ENCODE measurements around the gene TLE7. TPM values are rescaled to one million over a fixed set of nuclear protein-coding genes. Genes with fewer than 3 reads are reported as not detected.

The TLE7 gene
- total RNA-seq (not detected), polyA plus RNA-seq (ENCODE audit: insufficient read depth, low read depth, low replicate concordance) (not detected)
- long read RNA-seq, donor 1: 0 reads
- long read RNA-seq, donor 2: 0 reads
- long read RNA-seq, donor 3: 0 reads
- long read RNA-seq, donor 4: 0 reads
- long read RNA-seq, donor 5: 0 reads
- long read RNA-seq, donor 6: 0 reads
- long read RNA-seq, donor 7: 0 reads
- long read RNA-seq, donor 8: 0 reads
- long read RNA-seq, donor 9: 0 reads
- long read RNA-seq, donor 10: 0 reads

- Histone ChIP-seq H3K27me3 (ENCODE audit: control insufficient read depth, insufficient read depth, low read length) (no peaks in the 10 kb centered on the region), H3K4me1 (ENCODE audit: control insufficient read depth in 2 of 3, insufficient read depth in 2 of 3, low read depth in 1 of 3, low read length in 3 of 3) (no peaks in the 10 kb centered on the region), H3K27ac (ENCODE audit: low read depth in 2 of 2, low read length in 2 of 2) (no peak within 1 kb of the TSS), H3K4me3 (ENCODE audit: low read length in 3 of 3) (no peak within 1 kb of the TSS), H3K9me3 (ENCODE audit: control insufficient read depth in 2 of 3, insufficient read depth in 1 of 3, low read length in 3 of 3) (peaks cover 0 to 40% (median 7%) of the 10 kb centered on the region in 3 donors), H3K36me3 (ENCODE audit: control insufficient read depth in 2 of 3, insufficient read depth in 3 of 3, low read length in 3 of 3) (no peaks in the 10 kb centered on the region), H3K9ac (ENCODE audit: low read length in 3 of 3) (no peak within 1 kb of the TSS)
- DNase-seq: no peak
- no peak for TF ChIP-seq CTCF (IDR thresholded peaks at IDR 0.05; ENCODE audit: borderline replicate concordance, extremely low read depth, insufficient read depth)
- intact Hi-C loops (cut with DNase I): no loop called here
- no peak for FAIRE-seq
Observed at GRCh38 chr16:71442051-71442440, at the start of gene TLE7. TLE7 (minus strand) TSS chr16:71442054; CDS start chr16:71433324, 8,730 bp downstream.

GRCh38 chr16:71491054-71491453, 49.2 kb upstream of the TLE7 start:
- intact Hi-C loops (cut with DNase I): no loop called here

GRCh38 chr16:71490361-71490760, 48.5 kb upstream of the TLE7 start:
- intact Hi-C loops (cut with DNase I): no loop called here
- no peak overlapping the region for H3K9ac ChIP-seq (ENCODE audit: low read length in 3 of 3)
- no peak overlapping the region for H3K27ac ChIP-seq (ENCODE audit: low read depth in 2 of 2, low read length in 2 of 2)
- no peaks in the 10 kb centered on the region for H3K9me3 ChIP-seq (ENCODE audit: control insufficient read depth in 2 of 3, insufficient read depth in 1 of 3, low read length in 3 of 3)
- no peaks in the 10 kb centered on the region for H3K27me3 ChIP-seq (ENCODE audit: control insufficient read depth, insufficient read depth, low read length)
- DNase-seq: no peak
- no peaks in the 10 kb centered on the region for H3K36me3 ChIP-seq (ENCODE audit: control insufficient read depth in 2 of 3, insufficient read depth in 3 of 3, low read length in 3 of 3)
- no peak for FAIRE-seq
- no peaks in the 10 kb centered on the region for H3K4me1 ChIP-seq (ENCODE audit: control insufficient read depth in 2 of 3, insufficient read depth in 2 of 3, low read depth in 1 of 3, low read length in 3 of 3)
- no peak overlapping the region for H3K4me3 ChIP-seq (ENCODE audit: low read length in 3 of 3)
- no peak for TF ChIP-seq CTCF (IDR thresholded peaks at IDR 0.05; ENCODE audit: borderline replicate concordance, extremely low read depth, insufficient read depth)

More at GRCh38 chr16:71491054-71491453, 49.2 kb upstream of the TLE7 start:
- Histone ChIP-seq H3K9me3 (ENCODE audit: control insufficient read depth in 2 of 3, insufficient read depth in 1 of 3, low read length in 3 of 3) (no peaks in the 10 kb centered on the region), H3K27ac (ENCODE audit: low read depth in 2 of 2, low read length in 2 of 2) (no peak overlapping the region), H3K27me3 (ENCODE audit: control insufficient read depth, insufficient read depth, low read length) (no peaks in the 10 kb centered on the region), H3K9ac (ENCODE audit: low read length in 3 of 3) (no peak overlapping the region), H3K4me1 (ENCODE audit: control insufficient read depth in 2 of 3, insufficient read depth in 2 of 3, low read depth in 1 of 3, low read length in 3 of 3) (no peaks in the 10 kb centered on the region), H3K36me3 (ENCODE audit: control insufficient read depth in 2 of 3, insufficient read depth in 3 of 3, low read length in 3 of 3) (no peaks in the 10 kb centered on the region), H3K4me3 (ENCODE audit: low read length in 3 of 3) (no peak overlapping the region)
- FAIRE-seq (no peak), DNase-seq (no peak)
- TF ChIP-seq CTCF (IDR thresholded peaks at IDR 0.05; ENCODE audit: borderline replicate concordance, extremely low read depth, insufficient read depth): no peak

- TF ChIP-seq CTCF (IDR thresholded peaks at IDR 0.05; ENCODE audit: borderline replicate concordance, extremely low read depth, insufficient read depth): no peak
Observed at GRCh38 chr16:71489122-71489521, 47.3 kb upstream of the TLE7 start, which contains the start of gene ZNF19. ZNF19 (minus strand) TSS chr16:71489324; CDS start chr16:71482114, 7,210 bp downstream.

More at GRCh38 chr16:71489122-71489521, 47.3 kb upstream of the TLE7 start, which contains the start of gene ZNF19:
- H3K27ac ChIP-seq (ENCODE audit: low read depth in 2 of 2, low read length in 2 of 2): no peak within 1 kb of the TSS
- no peaks in the 10 kb centered on the region for H3K27me3 ChIP-seq (ENCODE audit: control insufficient read depth, insufficient read depth, low read length)
- FAIRE-seq: no peak
- intact Hi-C loops (cut with DNase I): no loop called here
- H3K9ac ChIP-seq (ENCODE audit: low read length in 3 of 3): no peak within 1 kb of the TSS
- no peaks in the 10 kb centered on the region for H3K4me1 ChIP-seq (ENCODE audit: control insufficient read depth in 2 of 3, insufficient read depth in 2 of 3, low read depth in 1 of 3, low read length in 3 of 3)
- no peaks in the 10 kb centered on the region for H3K9me3 ChIP-seq (ENCODE audit: control insufficient read depth in 2 of 3, insufficient read depth in 1 of 3, low read length in 3 of 3)
- H3K36me3 ChIP-seq (ENCODE audit: control insufficient read depth in 2 of 3, insufficient read depth in 3 of 3, low read length in 3 of 3): no peaks in the 10 kb centered on the region
- no peak for DNase-seq
- H3K4me3 ChIP-seq (ENCODE audit: low read length in 3 of 3): no peak within 1 kb of the TSS

Data from kidney (tissue), 22 donors.